T-helper 22 cell (primary cell): ENCODE results near the gene MAP3K19.
"Not testable (repeated sequence)": the region's sequence is repeated elsewhere in the genome, so short reads cannot be mapped to it uniquely, and the experiment has no call there.

Experiments
- DNase-seq: peaks from one replicate; pipeline ENCODE4 v3.0.0-alpha.2; 2020; ENCODE audit warnings: low read depth

MAP3K19 gene

DNA sequence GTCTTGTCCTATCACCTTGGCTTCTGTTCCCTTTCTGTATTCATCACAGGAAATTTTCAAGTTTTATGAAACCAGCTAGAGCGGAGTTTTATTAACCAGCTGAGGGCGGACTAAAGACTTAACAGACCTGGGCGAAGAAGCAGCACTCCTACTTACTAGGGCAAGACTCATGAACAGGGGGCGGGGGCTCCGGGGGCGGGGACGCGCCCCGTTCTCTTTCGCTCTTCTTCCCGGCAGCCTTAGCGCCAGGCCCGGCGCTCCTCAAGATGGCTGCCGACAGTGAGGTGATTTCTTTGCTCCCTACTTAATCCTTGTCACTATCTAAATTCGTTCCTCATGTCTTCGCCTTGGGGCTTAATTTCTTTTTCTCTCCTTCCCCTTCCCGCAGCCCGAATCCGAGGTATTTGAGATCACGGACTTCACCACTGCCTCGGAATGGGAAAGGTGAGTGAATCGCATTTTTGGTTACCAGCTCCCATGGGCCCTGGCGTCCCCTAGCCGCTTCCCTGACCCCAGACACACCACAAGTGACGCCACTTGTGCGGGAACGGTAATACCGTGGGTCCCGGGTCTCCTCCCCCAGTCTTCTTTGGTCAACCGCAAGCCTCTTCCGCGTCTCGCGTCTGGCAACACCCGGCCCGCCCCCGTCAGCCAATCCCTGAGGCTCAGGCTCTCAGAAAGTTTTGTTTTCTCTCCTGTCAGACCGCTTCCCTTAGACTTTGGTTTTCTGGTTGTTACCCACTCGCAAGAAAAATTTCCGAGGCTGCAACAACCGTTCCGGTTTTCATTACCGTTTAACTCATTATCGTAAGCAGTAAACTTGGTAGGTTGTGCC, 5.0 kb upstream of the MAP3K19 start, which contains the start of gene RAB3GAP1:
RAB3GAP1 (plus strand) TSS at position 251 of the 835 bp plus-strand sequence; CDS start at position 267, 16 bp downstream.
- peak; percentile 92 for DNase-seq

DNA sequence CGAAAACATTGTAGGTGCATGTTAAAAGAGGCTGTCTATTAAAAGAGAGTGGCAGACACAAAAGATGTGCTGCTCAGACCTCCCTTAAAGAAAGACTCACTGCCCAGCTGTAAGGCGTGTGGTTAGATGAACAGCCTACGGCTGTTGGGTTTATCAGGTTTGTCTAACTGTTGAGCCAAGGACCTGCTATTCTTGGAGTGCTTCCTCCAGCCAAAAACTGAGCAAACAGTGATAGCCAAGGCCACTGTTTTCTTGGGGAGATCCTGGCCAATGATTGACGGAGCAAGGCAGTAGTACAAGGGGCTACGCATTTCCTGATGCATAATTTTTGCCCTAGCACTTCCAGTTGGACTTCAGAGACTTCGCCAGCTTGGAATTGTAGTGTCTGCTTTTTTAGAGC, 3.4 kb upstream of the MAP3K19 start:
- DNase-seq = no peak

DNA sequence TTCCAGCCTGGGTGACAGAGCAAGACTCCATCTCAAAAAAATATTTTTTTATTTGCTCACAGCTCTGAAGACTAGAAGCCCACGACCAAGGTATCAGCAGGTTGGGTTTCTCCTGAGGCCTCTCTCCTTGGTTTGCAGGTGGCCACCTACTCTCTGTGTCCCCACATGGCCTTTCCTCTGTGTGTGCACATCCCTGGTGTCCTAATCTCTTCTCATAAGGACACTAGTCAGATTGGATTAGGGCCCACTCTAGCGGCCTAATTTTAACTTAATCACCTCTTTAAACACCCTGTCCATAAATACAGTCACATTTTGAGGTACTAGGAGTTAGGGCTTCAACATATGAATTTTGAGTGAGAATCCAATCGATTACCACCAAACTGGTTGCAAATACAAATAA, 2.9 kb upstream of the MAP3K19 start:
- DNase-seq = no peak

GRCh38 chr2:135048122-135048521, 875 bp upstream of the MAP3K19 start:
- no peak for DNase-seq

DNA sequence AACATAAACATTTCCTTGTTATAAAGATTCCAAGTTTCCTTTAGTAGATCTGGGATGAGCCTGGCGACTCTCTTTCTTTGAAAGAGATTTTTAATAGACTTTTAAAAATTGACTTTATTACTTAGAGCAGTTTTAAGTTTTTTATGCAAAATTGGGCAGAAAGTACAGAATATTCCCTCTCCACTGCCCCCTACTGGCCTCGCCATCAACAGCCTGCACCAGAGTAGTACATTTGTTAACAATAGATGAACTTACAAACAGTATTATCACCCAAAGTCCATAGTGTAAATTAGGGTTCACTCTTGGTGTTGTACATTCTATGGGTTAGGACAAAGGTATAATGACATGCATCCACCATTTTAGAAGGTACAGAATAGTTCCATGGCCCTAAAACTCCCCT, 3.9 kb downstream of the MAP3K19 start:
- no peak for DNase-seq

DNA sequence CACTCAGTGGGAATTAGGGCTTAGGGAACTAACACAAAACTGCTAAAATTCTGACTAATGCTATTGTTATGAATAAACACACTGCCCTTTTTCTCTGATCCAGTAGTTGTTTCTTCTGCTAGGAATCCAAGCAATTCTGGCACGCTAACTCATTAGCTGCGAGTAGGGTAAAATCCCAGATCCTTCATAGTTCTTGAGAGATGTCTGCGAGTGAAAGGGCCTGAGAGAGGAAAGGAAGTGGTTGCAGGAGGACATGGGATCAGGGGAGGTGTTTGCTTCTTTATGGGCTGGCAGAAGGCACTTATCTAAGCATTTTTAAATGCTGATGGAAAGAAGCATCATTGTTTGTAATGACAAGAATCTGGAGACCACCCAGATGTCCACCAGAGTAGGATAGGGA, 9.4 kb downstream of the MAP3K19 start:
- no peak for DNase-seq

DNA sequence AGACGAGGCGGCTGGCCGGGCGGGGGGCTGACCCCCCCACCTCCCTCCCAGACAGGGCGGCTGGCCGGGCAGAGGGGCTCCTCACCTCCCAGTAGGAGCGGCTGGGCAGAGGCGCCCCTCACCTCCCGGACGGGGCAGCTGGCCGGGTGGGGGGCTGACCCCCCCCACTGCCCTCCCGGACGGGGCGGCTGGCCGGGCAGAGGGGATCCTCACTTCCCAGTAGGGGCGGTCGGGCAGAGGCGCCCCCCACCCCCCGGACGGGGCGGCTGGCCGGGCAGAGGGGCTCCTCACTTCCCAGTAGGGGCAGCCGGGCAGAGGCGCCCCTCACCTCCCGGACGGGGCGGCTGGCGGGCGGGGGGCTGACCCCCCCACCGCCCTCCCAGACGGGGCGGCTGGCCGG, 14.0 kb downstream of the MAP3K19 start:
- DNase-seq = not testable (repeated sequence)

DNA sequence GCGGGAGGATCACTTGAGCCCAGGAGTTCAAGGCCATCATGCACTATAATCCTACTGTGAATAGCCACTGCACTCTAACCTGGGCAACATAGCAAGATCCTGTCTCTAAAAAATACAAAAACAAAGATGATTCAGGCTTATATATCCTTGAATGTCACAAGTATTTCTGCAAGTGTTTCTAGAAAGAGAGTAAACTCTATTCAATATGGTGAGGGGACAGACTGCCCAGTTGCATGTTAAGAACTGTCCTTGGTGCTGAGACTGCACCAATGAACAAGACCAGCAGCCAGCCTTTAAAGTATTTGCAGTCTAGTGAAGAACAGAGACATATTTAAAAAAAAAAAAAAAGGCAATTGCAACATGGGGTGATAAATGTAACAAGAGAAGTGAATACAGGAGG, 16.4 kb downstream of the MAP3K19 start:
- no peak for DNase-seq

- DNase-seq = no peak
These were observed 17.6 kb downstream of the MAP3K19 start for GRCh38 chr2:135029481-135030134.

GRCh38 chr2:135023886-135024485, 23.3 kb downstream of the MAP3K19 start:
- no peak for DNase-seq

GRCh38 chr2:135022952-135023880, 24.0 kb downstream of the MAP3K19 start:
- no peak for DNase-seq

DNA sequence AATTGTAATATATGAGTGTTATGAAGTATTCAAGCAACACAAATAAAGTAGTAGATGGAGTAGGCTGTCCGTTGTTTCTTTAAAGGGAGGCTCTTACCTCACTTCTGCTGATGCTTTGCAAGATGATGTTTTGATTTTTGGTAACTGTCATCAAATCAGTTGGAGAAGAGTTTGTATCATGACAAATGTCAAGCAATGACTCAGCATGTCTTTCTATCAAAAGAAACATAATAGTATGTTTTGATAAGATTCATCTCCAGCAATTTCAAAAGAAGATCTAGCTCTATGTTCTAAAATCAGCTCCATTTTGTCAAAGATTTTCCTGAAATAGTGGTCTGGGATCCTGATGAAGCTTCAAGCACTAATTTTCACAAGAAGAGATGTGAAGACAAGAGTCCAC, 25.6 kb downstream of the MAP3K19 start:
- no peak for DNase-seq

- no peak for DNase-seq
These were observed 35.6 kb downstream of the MAP3K19 start for GRCh38 chr2:135011633-135012032.

DNA sequence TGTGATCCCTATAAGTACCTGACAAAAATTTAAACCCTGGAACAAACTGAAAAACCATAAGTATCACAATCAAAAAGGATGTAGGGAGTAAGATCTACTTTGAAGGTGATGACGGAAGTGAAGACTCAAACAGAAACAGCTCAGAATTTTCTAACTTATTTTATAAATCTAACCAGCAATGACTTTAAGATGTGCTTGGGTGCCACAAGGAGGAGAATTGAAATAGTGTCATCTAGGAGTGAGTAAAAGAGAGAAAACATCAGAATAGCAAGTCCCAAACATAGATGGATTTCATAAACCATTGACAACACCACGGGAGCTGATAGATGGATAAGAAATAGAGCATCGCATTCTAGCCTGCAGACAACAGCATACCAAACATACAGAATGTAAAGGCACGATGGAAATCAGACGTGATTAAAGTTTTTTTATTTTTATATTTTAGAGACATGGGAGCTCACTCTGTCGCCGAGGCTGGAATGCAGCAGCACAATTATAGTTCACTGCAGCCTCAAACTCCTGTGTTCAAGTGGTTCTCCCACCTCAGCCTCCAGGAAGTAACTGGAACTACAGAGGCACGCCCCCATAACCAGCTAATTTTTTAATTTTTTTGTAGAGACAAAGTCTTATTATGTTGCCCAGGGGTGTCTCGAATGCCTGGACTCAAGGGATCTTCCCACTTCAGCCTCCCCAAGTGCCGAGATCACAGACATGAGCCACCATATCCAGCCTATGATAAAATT, 36.9 kb downstream of the MAP3K19 start:
- DNase-seq = no peak

GRCh38 chr2:135009339-135009738, 37.9 kb downstream of the MAP3K19 start:
- no peak for DNase-seq

DNA sequence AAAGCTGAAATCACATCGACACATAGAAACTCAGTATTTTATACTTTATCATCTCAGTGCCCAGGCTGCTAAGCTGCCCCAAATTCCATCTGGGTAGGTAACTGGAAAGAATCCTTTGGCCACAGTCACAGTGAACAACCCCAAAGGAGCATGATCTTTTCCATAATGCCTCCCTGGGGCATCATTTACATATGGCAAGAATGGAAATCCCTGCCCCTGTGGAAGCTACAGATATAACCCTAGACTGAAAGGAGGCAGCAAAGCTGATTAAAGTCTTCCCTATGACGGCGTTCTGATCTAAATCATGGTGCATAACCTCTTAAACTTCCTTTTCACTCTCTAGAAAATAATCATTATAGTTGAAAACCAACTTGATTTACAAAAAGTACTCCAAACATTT, 41.5 kb downstream of the MAP3K19 start:
- no peak for DNase-seq

GRCh38 chr2:135004005-135004746, 43.1 kb downstream of the MAP3K19 start:
- DNase-seq = peak; percentile 28

GRCh38 chr2:135002836-135003235, 44.4 kb downstream of the MAP3K19 start:
- DNase-seq = no peak

DNA sequence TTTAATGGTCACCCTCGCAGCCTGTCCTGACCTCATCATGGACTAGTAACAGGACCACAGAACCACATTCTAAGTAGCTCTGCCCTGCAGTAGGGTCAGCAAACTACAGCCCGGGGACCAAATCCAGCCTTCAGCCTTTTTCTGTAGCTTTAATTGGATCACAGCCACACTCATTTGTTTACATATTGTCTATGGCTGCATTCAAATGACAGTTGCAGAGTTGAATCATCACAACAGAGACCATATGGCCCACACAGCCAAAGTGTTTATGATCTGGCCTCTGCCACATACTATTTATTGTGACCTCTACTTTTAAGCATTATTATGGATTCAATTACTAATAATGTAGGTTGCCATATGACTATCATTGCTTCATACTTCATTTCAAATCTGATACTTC, 47.7 kb downstream of the MAP3K19 start:
- no peak for DNase-seq

DNA sequence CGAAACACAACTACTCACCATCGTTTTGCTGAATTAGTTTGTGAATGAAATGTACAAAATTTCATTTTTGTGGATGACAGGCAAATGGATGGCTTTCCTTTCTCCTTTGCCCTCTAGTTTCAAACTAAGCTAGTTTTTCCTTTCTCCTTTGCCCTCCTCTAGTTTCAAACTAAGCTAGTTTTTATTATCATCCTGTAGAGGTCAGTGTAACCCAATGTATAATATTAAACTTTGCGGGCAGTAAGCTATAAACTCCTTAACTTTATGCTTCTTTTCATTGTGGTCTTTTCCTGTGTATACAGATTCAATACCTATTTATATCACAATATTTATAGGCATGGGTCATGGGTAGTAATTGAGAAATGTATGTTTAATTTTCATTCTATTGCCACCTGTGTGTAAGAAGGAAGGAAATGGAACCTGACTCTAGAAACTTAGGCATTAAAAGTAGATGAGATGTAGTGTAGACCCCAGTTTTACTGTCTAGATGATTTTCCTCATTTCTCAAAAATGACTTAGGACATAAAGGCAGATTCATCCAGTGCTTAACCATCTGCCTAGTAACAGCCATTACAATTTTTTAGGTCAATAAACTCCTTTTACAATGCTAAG, 58.1 kb downstream of the MAP3K19 start:
- DNase-seq = no peak
